Activated naive CD4-positive, alpha-beta T cell treated with anti-CD3 and anti-CD28 coated beads for 36 hours (primary cell): ENCODE measurements around the gene HNRNPM. TPM values are rescaled to one million over a fixed set of nuclear protein-coding genes. Genes with fewer than 3 reads are reported as not detected.
A peak's percentile ranks its signal among the peaks of the same experiment; 100 is the strongest.

Experiments used
- CTCF ChIA-PET: fragments of 350-600 bp; sonication (Branson Sonifier 250); formaldehyde crosslinking; loops from one replicate; lab custom pipeline; 2021; ENCODE audit warnings: antibody characterized with exemption; lab: Charles Lee
- DNase-seq: peaks from one replicate; pipeline ENCODE4 v3.0.0-alpha.2; 2020
- H3K27ac Mint-ChIP-seq: one replicate; pipeline ENCODE4 v1.8.0; 2021; ENCODE audit warnings: mild to moderate bottlenecking, mixed read lengths
- H3K27me3 Mint-ChIP-seq: one replicate; pipeline ENCODE4 v1.8.0; 2021; ENCODE audit warnings: low read depth, mixed read lengths
- H3K36me3 Mint-ChIP-seq: one replicate; pipeline ENCODE4 v1.8.0; 2021; ENCODE audit warnings: low read depth, mixed read lengths
- H3K4me1 Mint-ChIP-seq: one replicate; pipeline ENCODE4 v1.8.0; 2021; ENCODE audit warnings: low read depth, mixed read lengths
- H3K4me3 Mint-ChIP-seq: one replicate; pipeline ENCODE4 v1.8.0; 2021; ENCODE audit warnings: mild to moderate bottlenecking, moderate library complexity, mixed read lengths
- H3K9me3 Mint-ChIP-seq: one replicate; pipeline ENCODE4 v1.8.0; 2021; ENCODE audit warnings: mixed read lengths
- intact Hi-C: fragments of 100-400 bp; cut with micrococcal nuclease; formaldehyde crosslinking; loops from one replicate; pipeline ENCODE4 v1.15.1; 2023
- total RNA-seq, 2 experiments: library from RNA; stranded (reverse); gene quantifications; one replicate each; pipeline ENCODE4 v1.2.3, GENCODE V29; 2021

The HNRNPM gene
- total RNA-seq = 100 to 1,000 TPM; 151 to 169 TPM

GRCh38 chr19:8444677-8445487, at the start of gene HNRNPM:
HNRNPM (plus strand) TSS chr19:8444975; CDS start chr19:8444999, 24 bp downstream.
- DNase-seq = peak; percentile 100
- Mint-ChIP-seq H3K36me3 (peaks cover 22% of the 10 kb centered on the region), H3K4me3 (peak within 1 kb of the TSS; percentile 95), H3K27ac (peak within 1 kb of the TSS; percentile 94), H3K4me1 (peaks cover 39% of the 10 kb centered on the region), H3K27me3 (no peaks in the 10 kb centered on the region), H3K9me3 (no peaks in the 10 kb centered on the region)
- intact Hi-C loops = loop anchor here (1.0 to 10.0 kb wide), 7 partner anchors 32 to 440 kb away; partner anchors contain the start of genes ELAVL1, MARCHF2, NDUFA7 and RAB11B
- CTCF ChIA-PET = interaction anchor here (0.7 to 1.5 kb wide), 5 partner anchors 13 to 644 kb away, joined by 3 to 6 read pairs (median 4); partner anchors contain the start of gene MARCHF2

- no peaks in the 10 kb centered on the region for H3K27me3 Mint-ChIP-seq
- peaks cover 37% of the 10 kb centered on the region for H3K4me1 Mint-ChIP-seq
- intact Hi-C loops = loop anchor here (1.0 kb wide), 1 partner anchor 41 kb away; no protein-coding TSS in a partner anchor
- no peak for DNase-seq
- no peaks in the 10 kb centered on the region for H3K9me3 Mint-ChIP-seq
- H3K27ac Mint-ChIP-seq = no peak overlapping the region
- CTCF ChIA-PET = interaction anchor here (6.6 kb wide), 1 partner anchor 42 kb away, joined by 41 read pairs; no protein-coding TSS in a partner anchor
- peaks cover 3% of the 10 kb centered on the region for H3K36me3 Mint-ChIP-seq
- no peak overlapping the region for H3K4me3 Mint-ChIP-seq
These were observed 49.1 kb upstream of the HNRNPM start for GRCh38 chr19:8395621-8396082.

GRCh38 chr19:8396185-8396562, 48.6 kb upstream of the HNRNPM start:
- CTCF ChIA-PET = interaction anchor here (0.5 to 6.6 kb wide), 2 partner anchors 42 to 60 kb away, joined by 3 to 41 read pairs; no protein-coding TSS in a partner anchor
- no peak overlapping the region for H3K27ac Mint-ChIP-seq

GRCh38 chr19:8396563-8397203, 48.1 kb upstream of the HNRNPM start:
- CTCF ChIA-PET = interaction anchor here (0.5 to 6.6 kb wide), 4 partner anchors 43 to 60 kb away, joined by 3 to 41 read pairs (median 19); no protein-coding TSS in a partner anchor
- peak; percentile 80 for DNase-seq
- Mint-ChIP-seq H3K4me3 (no peak overlapping the region), H3K36me3 (peaks cover 3% of the 10 kb centered on the region), H3K4me1 (peaks cover 29% of the 10 kb centered on the region), H3K27ac (no peak overlapping the region), H3K9me3 (no peaks in the 10 kb centered on the region), H3K27me3 (no peaks in the 10 kb centered on the region)
- intact Hi-C loops = loop anchor here (1.0 kb wide), 1 partner anchor 42 kb away; no protein-coding TSS in a partner anchor

More at GRCh38 chr19:8396185-8396562, 48.6 kb upstream of the HNRNPM start:
- peaks cover 3% of the 10 kb centered on the region for H3K36me3 Mint-ChIP-seq
- no peaks in the 10 kb centered on the region for H3K27me3 Mint-ChIP-seq
- H3K4me1 Mint-ChIP-seq = peaks cover 32% of the 10 kb centered on the region
- intact Hi-C loops = loop anchor here (1.0 kb wide), 1 partner anchor 42 kb away; no protein-coding TSS in a partner anchor
- no peak for DNase-seq
- no peaks in the 10 kb centered on the region for H3K9me3 Mint-ChIP-seq
- H3K4me3 Mint-ChIP-seq = no peak overlapping the region

GRCh38 chr19:8397271-8397670, 47.5 kb upstream of the HNRNPM start:
- intact Hi-C loops = no loop called here
- DNase-seq = no peak
- Mint-ChIP-seq H3K27ac (peak overlapping the region; percentile 37), H3K4me3 (no peak overlapping the region), H3K36me3 (peaks cover 3% of the 10 kb centered on the region), H3K4me1 (peaks cover 23% of the 10 kb centered on the region), H3K9me3 (no peaks in the 10 kb centered on the region), H3K27me3 (no peaks in the 10 kb centered on the region)
- CTCF ChIA-PET = interaction anchor here (0.6 to 5.2 kb wide), 3 partner anchors 40 to 46 kb away, joined by 3 to 35 read pairs (median 3); no protein-coding TSS in a partner anchor

- Mint-ChIP-seq H3K27ac (no peak overlapping the region), H3K27me3 (no peaks in the 10 kb centered on the region), H3K36me3 (peaks cover 3% of the 10 kb centered on the region), H3K4me3 (no peak overlapping the region), H3K4me1 (peaks cover 21% of the 10 kb centered on the region), H3K9me3 (no peaks in the 10 kb centered on the region)
- no peak for DNase-seq
- intact Hi-C loops = no loop called here
- CTCF ChIA-PET = interaction anchor here (1.1 to 5.2 kb wide), 2 partner anchors 41 to 44 kb away, joined by 3 to 35 read pairs; no protein-coding TSS in a partner anchor
These were observed 46.9 kb upstream of the HNRNPM start for GRCh38 chr19:8397746-8398310.

- DNase-seq = no peak
- Mint-ChIP-seq H3K4me3 (no peak overlapping the region), H3K4me1 (peaks cover 18% of the 10 kb centered on the region), H3K9me3 (no peaks in the 10 kb centered on the region), H3K36me3 (peaks cover 3% of the 10 kb centered on the region), H3K27me3 (no peaks in the 10 kb centered on the region), H3K27ac (no peak overlapping the region)
- intact Hi-C loops = no loop called here
- CTCF ChIA-PET = interaction anchor here (1.1 to 5.2 kb wide), 2 partner anchors 41 to 45 kb away, joined by 3 to 35 read pairs; no protein-coding TSS in a partner anchor
These were observed 46.4 kb upstream of the HNRNPM start for GRCh38 chr19:8398311-8398771.

- Mint-ChIP-seq H3K36me3 (peaks cover 5% of the 10 kb centered on the region), H3K4me3 (no peak overlapping the region), H3K9me3 (no peaks in the 10 kb centered on the region), H3K27ac (no peak overlapping the region), H3K27me3 (no peaks in the 10 kb centered on the region), H3K4me1 (peaks cover 15% of the 10 kb centered on the region)
- intact Hi-C loops = no loop called here
- no peak for DNase-seq
- CTCF ChIA-PET = interaction anchor here (0.6 to 5.2 kb wide), 2 partner anchors 46 to 95 kb away, joined by 4 to 35 read pairs; no protein-coding TSS in a partner anchor
These were observed 45.0 kb upstream of the HNRNPM start for GRCh38 chr19:8399681-8400188.

GRCh38 chr19:8401981-8402411, 42.8 kb upstream of the HNRNPM start:
- Mint-ChIP-seq H3K27ac (no peak overlapping the region), H3K27me3 (no peaks in the 10 kb centered on the region), H3K9me3 (no peaks in the 10 kb centered on the region), H3K4me1 (peaks cover 5% of the 10 kb centered on the region), H3K4me3 (no peak overlapping the region), H3K36me3 (peaks cover 7% of the 10 kb centered on the region)
- intact Hi-C loops = no loop called here
- DNase-seq = no peak
- CTCF ChIA-PET = interaction anchor here (5.2 kb wide), 1 partner anchor 48 kb away, joined by 35 read pairs; no protein-coding TSS in a partner anchor

- H3K27ac Mint-ChIP-seq = no peak overlapping the region
- no peak for DNase-seq
- H3K36me3 Mint-ChIP-seq = peaks cover 7% of the 10 kb centered on the region
- intact Hi-C loops = no loop called here
- no peak overlapping the region for H3K4me3 Mint-ChIP-seq
- H3K9me3 Mint-ChIP-seq = no peaks in the 10 kb centered on the region
- CTCF ChIA-PET = no interaction called here
- no peaks in the 10 kb centered on the region for H3K4me1 Mint-ChIP-seq
- no peaks in the 10 kb centered on the region for H3K27me3 Mint-ChIP-seq
These were observed 41.5 kb upstream of the HNRNPM start for GRCh38 chr19:8403098-8403819.

- intact Hi-C loops = no loop called here
- Mint-ChIP-seq H3K27ac (no peak overlapping the region), H3K36me3 (peaks cover 7% of the 10 kb centered on the region), H3K9me3 (no peaks in the 10 kb centered on the region), H3K4me3 (no peak overlapping the region), H3K4me1 (no peaks in the 10 kb centered on the region), H3K27me3 (no peaks in the 10 kb centered on the region)
- DNase-seq = no peak
- CTCF ChIA-PET = no interaction called here
These were observed 41.0 kb upstream of the HNRNPM start for GRCh38 chr19:8403820-8404109.
